HepG2 (cell line): ENCODE data around the gene VPS4A. TPM values are rescaled to one million over a fixed set of nuclear protein-coding genes. Genes with fewer than 3 reads are reported as not detected.

Experiments
- CREB3 ChIP-seq: sonication (generic); formaldehyde crosslinking; IDR thresholded peaks from 2 replicates; pipeline ENCODE4 v1.5.0; 2020; ENCODE audit warnings: missing genetic modification reagents
- DNMT3B ChIP-seq: conservative IDR thresholded peaks from 2 replicates; pipeline ENCODE4 v1.6.1; 2016; ENCODE audit warnings: missing biosample characterization, control low read depth
- GATAD1 ChIP-seq: IDR thresholded peaks from 2 replicates; pipeline ENCODE4 v1.6.1; 2016; ENCODE audit warnings: missing genetic modification reagents, missing compliant biosample characterization
- KDM1A ChIP-seq: IDR thresholded peaks from 2 replicates; pipeline ENCODE4 v1.6.1; 2016; ENCODE audit warnings: missing compliant biosample characterization
- LRRFIP1 ChIP-seq: sonication (generic); formaldehyde crosslinking; conservative IDR thresholded peaks from 2 replicates; pipeline ENCODE4 v1.4.0; 2020; ENCODE audit warnings: missing genetic modification reagents
- MEIS1 ChIP-seq: sonication (generic); formaldehyde crosslinking; IDR thresholded peaks from 2 replicates; pipeline ENCODE4 v1.9.0; 2021; ENCODE audit warnings: mild to moderate bottlenecking, missing genetic modification reagents, moderate library complexity, borderline replicate concordance
- PPARG ChIP-seq: conservative IDR thresholded peaks from 2 replicates; pipeline ENCODE4 v1.6.1; 2016; ENCODE audit warnings: missing biosample characterization, missing genetic modification reagents
- SAP130 ChIP-seq: IDR thresholded peaks from 2 replicates; pipeline ENCODE4 v1.6.1; 2016; ENCODE audit warnings: low read depth
- STAG1 ChIP-seq: sonication (generic); formaldehyde crosslinking; IDR thresholded peaks from 2 replicates; pipeline ENCODE4 v1.4.0; 2020; ENCODE audit warnings: missing genetic modification reagents
- THRA ChIP-seq: sonication (generic); formaldehyde crosslinking; IDR thresholded peaks from 2 replicates; pipeline ENCODE4 v1.4.0; 2020; ENCODE audit warnings: missing genetic modification reagents, borderline replicate concordance
- TOPORS ChIP-seq: sonication (generic); formaldehyde crosslinking; IDR thresholded peaks from 2 replicates; pipeline ENCODE4 v1.8.0; 2023; ENCODE audit warnings: mild to moderate bottlenecking, missing genetic modification reagents
- ZFYVE20 ChIP-seq: sonication (generic); formaldehyde crosslinking; IDR thresholded peaks from 2 replicates; pipeline ENCODE4 v1.8.0; 2023; ENCODE audit warnings: low read depth, mild to moderate bottlenecking, moderate library complexity, missing genetic modification reagents, borderline replicate concordance
- ZNF431 ChIP-seq: sonication (generic); formaldehyde crosslinking; IDR thresholded peaks from 2 replicates; pipeline ENCODE4 v1.9.0; 2022; ENCODE audit warnings: missing genetic modification reagents, low read depth, mild to moderate bottlenecking, borderline replicate concordance
- ZNF496 ChIP-seq: sonication (generic); formaldehyde crosslinking; IDR thresholded peaks from 2 replicates; pipeline ENCODE4 v1.8.1; 2023; ENCODE audit warnings: mild to moderate bottlenecking, moderate library complexity, missing genetic modification reagents; ENCODE audit not compliant: insufficient replicate concordance
- ZNF678 ChIP-seq: sonication (generic); formaldehyde crosslinking; IDR thresholded peaks from 2 replicates; pipeline ENCODE4 v1.4.0; 2020; ENCODE audit warnings: mild to moderate bottlenecking, missing genetic modification reagents
- polyA plus RNA-seq, 8 experiments: library from polyadenylated mRNA; depleted of rRNA in 3 of 8; stranded (reverse) in 7 of 8; unstranded in 1 of 8; fragments of >200 nt; fragmentation: Illumina TruSeq in 4 of 8; extraction: Trizol in 4 of 8; gene quantifications; 2 replicates each; pipeline versions ENCODE4 v1.2.1 to v1.2.3, GENCODE V29; 2011 to 2016; ENCODE audit warnings: low read depth in 4 of 8, missing spikeins in 1 of 8, mixed read lengths in 1 of 8; ENCODE audit not compliant: insufficient read depth in 1 of 8
- total RNA-seq, 5 experiments: library from RNA; depleted of rRNA; stranded (reverse); fragments of >200 nt; fragmentation: Illumina TruSeq; extraction: Trizol; gene quantifications; 2 replicates each; pipeline ENCODE4 v1.2.3, GENCODE V29; 2016; ENCODE audit warnings: low read depth in 1 of 5
- TF ChIP-seq, protein P1 (sequence below): sonication (generic); formaldehyde crosslinking; IDR thresholded peaks from 2 replicates; pipeline ENCODE4 v1.4.0; 2020; ENCODE audit warnings: mild to moderate bottlenecking, missing genetic modification reagents
- TF ChIP-seq, protein P2 (sequence below): sonication (generic); formaldehyde crosslinking; IDR thresholded peaks from 2 replicates; pipeline ENCODE4 v1.4.0; 2020; ENCODE audit warnings: missing genetic modification reagents

The VPS4A gene
- total and polyA plus RNA-seq, 2 of the 13 experiments (the other 11 are each of a cell fraction or from before 2014, with no cell fraction given): 13.2 to 27.9 TPM

GRCh38 chr16:69311533-69312387 is 610 bp downstream of the VPS4A start (continued):
- TF ChIP-seq, protein P1, sequence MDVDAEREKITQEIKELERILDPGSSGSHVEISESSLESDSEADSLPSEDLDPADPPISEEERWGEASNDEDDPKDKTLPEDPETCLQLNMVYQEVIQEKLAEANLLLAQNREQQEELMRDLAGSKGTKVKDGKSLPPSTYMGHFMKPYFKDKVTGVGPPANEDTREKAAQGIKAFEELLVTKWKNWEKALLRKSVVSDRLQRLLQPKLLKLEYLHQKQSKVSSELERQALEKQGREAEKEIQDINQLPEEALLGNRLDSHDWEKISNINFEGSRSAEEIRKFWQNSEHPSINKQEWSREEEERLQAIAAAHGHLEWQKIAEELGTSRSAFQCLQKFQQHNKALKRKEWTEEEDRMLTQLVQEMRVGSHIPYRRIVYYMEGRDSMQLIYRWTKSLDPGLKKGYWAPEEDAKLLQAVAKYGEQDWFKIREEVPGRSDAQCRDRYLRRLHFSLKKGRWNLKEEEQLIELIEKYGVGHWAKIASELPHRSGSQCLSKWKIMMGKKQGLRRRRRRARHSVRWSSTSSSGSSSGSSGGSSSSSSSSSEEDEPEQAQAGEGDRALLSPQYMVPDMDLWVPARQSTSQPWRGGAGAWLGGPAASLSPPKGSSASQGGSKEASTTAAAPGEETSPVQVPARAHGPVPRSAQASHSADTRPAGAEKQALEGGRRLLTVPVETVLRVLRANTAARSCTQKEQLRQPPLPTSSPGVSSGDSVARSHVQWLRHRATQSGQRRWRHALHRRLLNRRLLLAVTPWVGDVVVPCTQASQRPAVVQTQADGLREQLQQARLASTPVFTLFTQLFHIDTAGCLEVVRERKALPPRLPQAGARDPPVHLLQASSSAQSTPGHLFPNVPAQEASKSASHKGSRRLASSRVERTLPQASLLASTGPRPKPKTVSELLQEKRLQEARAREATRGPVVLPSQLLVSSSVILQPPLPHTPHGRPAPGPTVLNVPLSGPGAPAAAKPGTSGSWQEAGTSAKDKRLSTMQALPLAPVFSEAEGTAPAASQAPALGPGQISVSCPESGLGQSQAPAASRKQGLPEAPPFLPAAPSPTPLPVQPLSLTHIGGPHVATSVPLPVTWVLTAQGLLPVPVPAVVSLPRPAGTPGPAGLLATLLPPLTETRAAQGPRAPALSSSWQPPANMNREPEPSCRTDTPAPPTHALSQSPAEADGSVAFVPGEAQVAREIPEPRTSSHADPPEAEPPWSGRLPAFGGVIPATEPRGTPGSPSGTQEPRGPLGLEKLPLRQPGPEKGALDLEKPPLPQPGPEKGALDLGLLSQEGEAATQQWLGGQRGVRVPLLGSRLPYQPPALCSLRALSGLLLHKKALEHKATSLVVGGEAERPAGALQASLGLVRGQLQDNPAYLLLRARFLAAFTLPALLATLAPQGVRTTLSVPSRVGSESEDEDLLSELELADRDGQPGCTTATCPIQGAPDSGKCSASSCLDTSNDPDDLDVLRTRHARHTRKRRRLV (CRISPR knock-in tag): no peak
- TF ChIP-seq, protein P2, sequence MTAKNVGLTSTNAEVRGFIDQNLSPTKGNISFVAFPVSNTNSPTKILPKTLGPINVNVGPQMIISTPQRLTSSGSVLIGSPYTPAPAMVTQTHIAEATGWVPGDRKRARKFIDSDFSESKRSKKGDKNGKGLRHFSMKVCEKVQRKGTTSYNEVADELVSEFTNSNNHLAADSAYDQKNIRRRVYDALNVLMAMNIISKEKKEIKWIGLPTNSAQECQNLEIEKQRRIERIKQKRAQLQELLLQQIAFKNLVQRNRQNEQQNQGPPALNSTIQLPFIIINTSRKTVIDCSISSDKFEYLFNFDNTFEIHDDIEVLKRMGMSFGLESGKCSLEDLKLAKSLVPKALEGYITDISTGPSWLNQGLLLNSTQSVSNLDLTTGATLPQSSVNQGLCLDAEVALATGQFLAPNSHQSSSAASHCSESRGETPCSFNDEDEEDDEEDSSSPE (CRISPR knock-in tag): 0 out of 2 replicates have a peak, but pooled peaks have one; percentile 19
- no peak for TF ChIP-seq THRA (CRISPR knock-in tag)
- TF ChIP-seq SAP130: peak; percentile 93
- no peak for TF ChIP-seq ZNF431 (CRISPR knock-in tag)
- 0 out of 2 replicates have a peak, but pooled peaks have one; percentile 48 for TF ChIP-seq DNMT3B (CRISPR knock-in tag)
- peak; percentile 68; the same call in 1 of the 2 replicates for TF ChIP-seq KDM1A (CRISPR knock-in tag)
- TF ChIP-seq ZFYVE20 (CRISPR knock-in tag): 0 out of 2 replicates have a peak, but pooled peaks have one; percentile 7
- 0 out of 2 replicates have a peak, but pooled peaks have one; percentile 50 for TF ChIP-seq MEIS1 (CRISPR knock-in tag)
- no peak for TF ChIP-seq CREB3 (CRISPR knock-in tag)
- TF ChIP-seq ZNF678 (CRISPR knock-in tag): peak; percentile 49
- TF ChIP-seq ZNF496 (CRISPR knock-in tag): no peak
- TF ChIP-seq STAG1 (CRISPR knock-in tag): peak; percentile 46
- no peak for TF ChIP-seq GATAD1 (CRISPR knock-in tag)
- no peak for TF ChIP-seq LRRFIP1 (CRISPR knock-in tag)
- no peak for TF ChIP-seq PPARG
- TF ChIP-seq TOPORS: no peak
